GM18861 (cell line): ENCODE measurements around the gene TP53RK.

Experiments used
- ATAC-seq: cut with Tn5 transposase; IDR thresholded peaks from one replicate; pipeline ENCODE4 v1.9.1; 2021; ENCODE audit not compliant: unreplicated experiment

TP53RK gene

GRCh38 chr20:46708172-46708860 is 19.1 kb upstream of the TP53RK start:
- no peak for ATAC-seq

DNA sequence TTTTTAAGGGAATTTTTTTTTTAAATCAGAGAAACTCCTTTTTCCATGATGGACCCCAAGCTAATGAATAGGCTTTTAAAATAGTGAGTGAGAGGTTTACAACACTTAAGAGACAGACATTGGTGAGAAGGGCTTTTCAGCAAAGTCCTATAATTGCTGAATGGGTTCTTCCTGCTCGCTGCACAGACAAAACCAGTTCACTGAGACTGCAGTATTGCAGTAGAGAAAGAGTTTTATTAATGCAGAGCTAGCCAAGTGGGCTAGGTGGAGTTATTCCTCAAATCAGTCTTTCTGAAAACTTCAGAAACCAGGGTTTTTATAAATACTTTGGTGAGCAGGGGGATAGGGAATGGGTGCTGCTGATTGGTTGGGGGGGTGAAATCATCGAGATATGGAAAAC is 17.0 kb upstream of the TP53RK start:
- ATAC-seq, result no peak

GRCh38 chr20:46705378-46705729 is 16.1 kb upstream of the TP53RK start:
- no peak for ATAC-seq

DNA sequence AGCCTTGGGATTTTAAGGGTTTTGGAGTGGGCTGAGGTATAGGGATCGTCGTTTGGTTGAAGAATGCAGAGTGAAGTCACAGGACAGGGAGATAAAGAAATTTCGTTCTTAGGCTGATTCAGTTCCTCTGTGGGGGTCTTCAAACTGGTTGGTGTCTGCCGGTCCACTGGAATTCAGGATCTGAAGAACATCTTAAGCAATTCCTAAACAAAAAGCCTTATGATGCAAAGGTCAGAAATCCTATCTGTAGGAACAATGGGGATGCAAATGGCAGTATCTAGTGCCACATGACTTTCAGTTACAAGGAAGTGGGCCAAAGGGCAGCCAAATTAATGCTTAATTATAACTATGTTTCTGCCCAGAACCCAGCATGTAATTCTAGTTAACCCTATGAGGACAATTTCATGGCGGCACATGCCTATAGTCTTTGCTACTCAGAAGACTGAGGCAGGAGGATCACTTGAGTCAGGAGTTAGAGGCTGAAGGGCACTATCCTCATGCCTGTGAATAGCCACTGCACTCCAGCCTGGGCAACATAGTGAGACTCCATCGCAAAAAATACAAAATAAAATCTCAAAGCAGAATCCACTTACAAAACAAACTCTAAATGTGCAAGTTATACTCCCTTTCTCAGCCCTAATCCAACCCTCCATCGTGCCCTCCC is 15.6 kb upstream of the TP53RK start:
- no peak for ATAC-seq

- ATAC-seq, result no peak
These were observed 14.2 kb upstream of the TP53RK start for GRCh38 chr20:46703435-46703834.

GRCh38 chr20:46702447-46703203 is 13.4 kb upstream of the TP53RK start:
- no peak for ATAC-seq

- no peak for ATAC-seq
These were observed 12.7 kb upstream of the TP53RK start for GRCh38 chr20:46701986-46702385.

DNA sequence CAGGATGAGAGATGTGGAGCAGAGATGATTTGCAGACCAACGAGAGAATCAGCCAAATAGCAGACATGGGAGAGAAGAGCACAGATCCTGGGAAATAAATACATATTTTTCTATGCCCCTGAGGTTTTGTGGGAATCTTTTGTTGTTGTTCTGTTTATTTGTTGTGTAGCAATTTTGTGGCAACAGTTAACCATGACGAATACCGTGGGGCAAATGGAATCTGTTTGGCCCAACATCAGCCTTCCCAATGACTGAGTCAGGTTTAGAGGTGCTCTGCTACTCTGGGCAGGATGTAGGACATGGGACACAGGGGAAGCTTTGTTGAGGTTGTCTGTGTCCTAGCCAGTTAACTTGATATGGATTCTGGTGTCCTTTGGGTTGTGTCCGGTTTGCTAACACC is 12.3 kb upstream of the TP53RK start:
- ATAC-seq, result no peak

GRCh38 chr20:46701057-46701456 is 11.8 kb upstream of the TP53RK start:
- no peak for ATAC-seq

DNA sequence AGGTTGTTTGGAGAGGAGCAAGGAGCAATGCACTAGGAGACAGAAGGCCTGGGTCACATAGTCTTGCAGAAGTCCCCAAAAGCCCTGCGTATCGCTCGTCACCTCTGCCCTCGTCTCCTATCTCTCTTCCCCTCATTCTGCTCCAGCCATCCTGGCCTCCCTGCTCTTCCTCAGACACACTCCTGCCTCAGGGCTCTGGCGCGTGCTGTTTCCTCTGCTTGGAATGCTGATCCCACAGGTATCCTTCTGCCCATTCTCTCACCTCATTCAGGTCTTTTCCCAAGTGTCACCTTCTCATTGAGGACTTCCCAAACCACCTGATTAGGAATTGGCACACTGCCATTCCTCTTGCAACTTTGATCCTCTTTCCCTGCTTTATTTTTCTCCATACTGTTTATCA is 11.2 kb upstream of the TP53RK start:
- no peak for ATAC-seq

DNA sequence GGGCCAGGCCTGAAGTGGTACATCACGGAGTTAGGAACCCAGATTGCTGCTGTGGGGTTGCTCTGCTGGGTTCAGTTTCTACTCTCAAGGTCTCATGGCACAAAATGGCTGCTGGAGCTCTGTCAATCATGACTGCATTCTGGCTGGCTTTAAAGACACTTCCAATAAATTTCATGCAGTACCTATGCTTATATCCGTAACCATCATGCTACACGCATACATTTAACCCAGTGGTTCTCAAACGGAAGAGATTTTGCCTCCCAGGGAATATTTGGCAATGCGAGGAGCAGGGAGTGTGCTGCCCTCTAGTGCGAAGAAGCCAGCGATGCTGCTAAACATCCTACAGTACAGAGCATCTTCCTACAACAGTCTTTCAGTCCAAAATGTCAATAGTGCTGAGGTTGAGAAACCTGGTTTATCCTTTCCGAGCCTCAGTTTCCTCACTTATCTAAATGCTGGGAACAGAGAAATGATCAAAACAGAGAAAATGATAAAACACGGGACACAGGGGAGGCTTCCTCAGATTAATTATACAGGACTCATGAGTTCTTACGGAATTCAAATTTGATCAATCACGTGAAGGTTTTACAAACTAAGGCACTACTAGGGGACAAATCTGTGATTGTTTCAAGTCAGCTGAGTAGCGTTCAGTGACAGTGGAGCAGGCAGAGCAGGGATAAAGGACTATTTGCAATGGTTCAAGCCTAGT is 10.6 kb upstream of the TP53RK start:
- ATAC-seq, result no peak

- no peak for ATAC-seq
These were observed 9.5 kb upstream of the TP53RK start for GRCh38 chr20:46698788-46699187.

- ATAC-seq, result no peak
These were observed 7.6 kb upstream of the TP53RK start for GRCh38 chr20:46696791-46697279.

DNA sequence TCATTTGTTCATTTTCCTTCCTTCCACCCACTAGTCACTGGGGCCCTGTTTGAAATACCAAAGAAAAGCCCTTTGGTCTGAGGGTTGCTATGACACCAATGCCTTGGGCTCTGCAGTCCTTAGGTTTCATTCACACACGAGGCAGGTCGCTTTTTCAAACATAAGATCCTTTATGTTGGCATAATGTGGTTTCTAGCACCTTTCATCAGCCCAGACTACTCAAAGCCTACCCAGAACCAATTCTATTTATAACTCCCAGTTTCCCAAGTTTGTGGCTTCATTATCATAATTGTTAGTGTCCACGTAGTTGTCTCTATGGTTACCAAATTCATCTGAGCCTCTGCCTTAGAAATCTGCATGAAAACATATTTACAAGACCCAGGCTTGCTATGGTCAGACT is 6.6 kb upstream of the TP53RK start:
- ATAC-seq, result no peak

DNA sequence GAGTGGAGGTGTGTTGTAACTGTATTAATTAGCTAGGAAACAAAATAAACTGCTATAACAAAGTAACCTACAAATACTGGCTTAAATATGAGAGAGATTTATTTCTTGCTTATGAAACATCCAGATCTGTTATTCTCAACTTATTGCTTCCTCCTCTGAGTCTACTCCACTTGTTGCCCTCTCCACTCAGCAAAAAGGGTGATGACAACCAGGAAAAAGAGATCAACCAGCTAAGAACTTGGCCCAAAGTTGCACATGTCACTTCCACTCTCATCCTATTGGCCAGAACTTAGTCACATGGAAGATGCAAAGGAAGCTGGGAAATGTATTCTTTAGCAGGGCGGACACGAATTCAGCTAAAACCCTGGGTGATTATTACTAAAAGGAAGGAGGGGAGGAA is 5.2 kb upstream of the TP53RK start:
- ATAC-seq, result no peak

GRCh38 chr20:46691196-46691595 is 2.0 kb upstream of the TP53RK start:
- no peak for ATAC-seq

DNA sequence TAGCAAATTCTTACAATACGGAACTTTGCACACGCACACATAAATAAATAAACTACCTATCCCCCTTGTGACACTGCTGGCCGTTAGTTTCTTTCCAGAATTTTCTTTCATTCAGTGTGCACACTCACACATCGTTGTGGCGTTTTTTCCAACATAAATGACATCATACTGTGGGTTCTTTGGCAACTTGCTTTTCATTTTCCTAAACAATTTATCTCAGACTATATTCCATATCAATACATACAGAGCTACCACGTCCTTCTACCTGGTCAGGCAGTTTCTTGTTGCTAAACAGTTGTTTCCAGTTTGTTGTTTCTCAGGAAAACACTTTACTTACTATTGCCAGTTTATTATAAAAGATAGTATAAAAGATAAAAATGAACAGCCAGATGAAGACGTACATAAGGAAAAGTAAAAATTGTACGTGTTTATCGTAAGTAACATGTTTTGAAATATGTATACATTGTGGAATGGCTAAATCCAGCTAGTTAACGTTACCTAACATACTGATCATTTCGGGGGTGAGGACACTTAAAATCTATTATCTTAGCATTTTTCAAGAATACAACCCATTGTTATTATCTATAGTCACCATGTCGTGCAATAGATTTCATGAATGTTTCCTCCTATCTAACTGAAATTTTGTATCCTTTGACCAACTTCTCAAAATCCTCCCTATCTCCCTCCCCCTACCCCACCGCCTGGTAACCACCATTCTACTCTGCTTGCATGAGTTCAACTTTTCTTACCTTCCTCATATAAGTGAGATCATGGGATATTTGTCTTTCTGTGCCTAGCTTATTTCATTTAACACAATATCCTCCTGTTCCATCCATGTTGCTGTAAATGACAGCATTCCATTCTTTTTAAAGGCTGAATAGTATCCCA is 1.2 kb upstream of the TP53RK start:
- ATAC-seq, result no peak

GRCh38 chr20:46689754-46690085 is 476 bp upstream of the TP53RK start:
- no peak for ATAC-seq

- no peak for ATAC-seq
These were observed 828 bp downstream of the TP53RK start for GRCh38 chr20:46688151-46689081.
